Peyer's patch (tissue), 4 donors: ENCODE results near the gene FOXO1.

ENCODE experiments used
- POLR2A ChIP-seq, 2 donors: fragments of 450-650 bp; IDR thresholded peaks; one replicate each; pipeline ENCODE4 v1.5.1; 2017; ENCODE audit warnings: antibody characterized with exemption in 2 of 2, mild to moderate bottlenecking in 2 of 2, moderate library complexity in 2 of 2
- TF ChIP-seq, protein P1 (sequence below), 6 experiments: fragments of 450-650 bp in 4 of 6; fragments of 200-600 bp in 2 of 6; sonication (generic) in 1 of 6; IDR thresholded peaks; one replicate each; pipeline ENCODE4 v1.5.1; 2017 to 2019; ENCODE audit warnings: antibody characterized with exemption in 6 of 6, mild to moderate bottlenecking in 3 of 6, moderate library complexity in 1 of 6

DNA sequence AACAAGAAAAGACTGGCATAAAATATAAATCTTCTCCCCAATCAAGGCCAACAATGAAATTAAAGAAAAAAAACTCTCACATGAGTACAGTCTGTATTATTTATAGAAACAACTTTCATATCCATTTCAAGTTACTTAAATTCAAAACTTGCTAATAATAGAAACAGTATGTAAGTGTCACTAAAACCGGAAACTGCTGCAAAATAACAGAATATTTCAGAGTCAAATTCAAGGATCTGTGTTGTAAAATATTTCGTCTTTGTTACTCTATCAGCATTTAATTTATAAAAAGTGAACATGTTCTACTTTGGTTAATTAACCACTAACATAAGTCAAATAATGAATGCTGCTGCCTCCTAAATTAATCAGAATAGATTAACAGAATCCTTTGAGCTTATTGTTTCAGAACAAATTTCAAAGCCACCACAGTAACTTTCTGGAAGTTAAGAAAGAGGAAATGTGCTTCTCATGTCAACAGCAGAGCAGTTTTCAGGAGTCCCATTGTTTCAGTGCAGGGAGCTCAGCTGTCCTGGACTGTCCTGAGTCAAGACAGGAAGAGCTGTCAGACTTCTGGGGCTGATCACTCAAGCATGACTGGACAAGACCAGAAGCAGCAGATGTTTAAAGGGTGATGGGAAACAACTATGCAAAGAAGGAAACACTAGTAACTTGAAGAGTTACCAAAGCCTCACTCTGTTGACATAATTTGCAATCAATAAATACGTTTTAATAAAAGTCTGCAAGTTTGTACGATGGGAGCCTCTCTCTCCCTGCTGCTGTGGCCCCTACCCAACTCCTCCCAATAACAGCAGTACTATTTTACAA lies 76.9 kb downstream of the FOXO1 start:
- no peak for TF ChIP-seq POLR2A (IDR thresholded peaks at IDR 0.05)
- TF ChIP-seq, protein P1, sequence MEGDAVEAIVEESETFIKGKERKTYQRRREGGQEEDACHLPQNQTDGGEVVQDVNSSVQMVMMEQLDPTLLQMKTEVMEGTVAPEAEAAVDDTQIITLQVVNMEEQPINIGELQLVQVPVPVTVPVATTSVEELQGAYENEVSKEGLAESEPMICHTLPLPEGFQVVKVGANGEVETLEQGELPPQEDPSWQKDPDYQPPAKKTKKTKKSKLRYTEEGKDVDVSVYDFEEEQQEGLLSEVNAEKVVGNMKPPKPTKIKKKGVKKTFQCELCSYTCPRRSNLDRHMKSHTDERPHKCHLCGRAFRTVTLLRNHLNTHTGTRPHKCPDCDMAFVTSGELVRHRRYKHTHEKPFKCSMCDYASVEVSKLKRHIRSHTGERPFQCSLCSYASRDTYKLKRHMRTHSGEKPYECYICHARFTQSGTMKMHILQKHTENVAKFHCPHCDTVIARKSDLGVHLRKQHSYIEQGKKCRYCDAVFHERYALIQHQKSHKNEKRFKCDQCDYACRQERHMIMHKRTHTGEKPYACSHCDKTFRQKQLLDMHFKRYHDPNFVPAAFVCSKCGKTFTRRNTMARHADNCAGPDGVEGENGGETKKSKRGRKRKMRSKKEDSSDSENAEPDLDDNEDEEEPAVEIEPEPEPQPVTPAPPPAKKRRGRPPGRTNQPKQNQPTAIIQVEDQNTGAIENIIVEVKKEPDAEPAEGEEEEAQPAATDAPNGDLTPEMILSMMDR (IDR thresholded peaks at IDR 0.05) = no peak
